Stomach smooth muscle (tissue), 2 donors: ENCODE results near the gene FAM83G.

ENCODE experiments used
- H3K27ac ChIP-seq: one replicate; pipeline ENCODE4 v1.7.0; 2013; ENCODE audit warnings: mild to moderate bottlenecking, low read length, inconsistent platforms
- H3K27me3 ChIP-seq, 2 donors: one replicate each; pipeline ENCODE4 v1.7.0; 2013; ENCODE audit warnings: low read length in 2 of 2; ENCODE audit not compliant: insufficient read depth in 2 of 2, control insufficient read depth in 1 of 2
- H3K36me3 ChIP-seq, 2 donors: one replicate each; pipeline ENCODE4 v1.7.0; 2013; ENCODE audit warnings: low read length in 2 of 2; ENCODE audit not compliant: control insufficient read depth in 2 of 2, insufficient read depth in 2 of 2
- H3K4me1 ChIP-seq: one replicate; pipeline ENCODE4 v1.7.0; 2013; ENCODE audit warnings: low read length; ENCODE audit not compliant: control insufficient read depth, insufficient read depth
- H3K4me3 ChIP-seq, 2 donors: one replicate each; pipeline ENCODE4 v1.7.0; 2013; ENCODE audit warnings: low read length in 2 of 2
- H3K9ac ChIP-seq, 2 donors: one replicate each; pipeline ENCODE4 v1.7.0; 2013; ENCODE audit warnings: low read length in 2 of 2, mild to moderate bottlenecking in 1 of 2
- H3K9me3 ChIP-seq, 2 donors: one replicate each; pipeline ENCODE4 v1.7.0; 2013; ENCODE audit warnings: low read length in 2 of 2; ENCODE audit not compliant: control insufficient read depth in 2 of 2
- donor health status: healthy.
- donor health status: Pancreatic carcinoma.

Gene FAM83G

DNA sequence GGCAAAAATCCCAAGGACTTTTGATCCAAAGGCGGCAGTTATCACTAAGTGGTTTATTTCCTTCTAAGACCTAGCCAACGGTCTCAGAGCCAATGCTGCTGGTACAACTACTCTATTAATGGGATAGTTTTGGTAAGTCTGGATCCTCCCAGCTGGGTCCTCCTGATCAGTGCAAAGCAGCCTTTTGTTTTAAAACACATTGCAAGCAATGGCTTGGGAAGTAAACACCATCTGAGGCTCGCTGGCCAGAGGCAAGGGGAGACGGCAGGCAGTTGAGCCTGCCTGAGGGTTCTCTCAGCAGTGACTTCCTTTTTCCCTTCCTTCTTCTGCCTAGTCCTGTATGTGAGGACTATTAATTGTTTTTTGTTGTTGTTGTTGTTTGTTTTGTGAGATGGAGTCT lies 54.2 kb downstream of the FAM83G start:
- Histone ChIP-seq H3K9me3 (no peaks in the 10 kb centered on the region), H3K27ac (no peak overlapping the region), H3K27me3 (no peaks in the 10 kb centered on the region), H3K4me3 (no peak overlapping the region), H3K9ac (no peak overlapping the region), H3K4me1 (no peaks in the 10 kb centered on the region), H3K36me3 (no peaks in the 10 kb centered on the region)

DNA sequence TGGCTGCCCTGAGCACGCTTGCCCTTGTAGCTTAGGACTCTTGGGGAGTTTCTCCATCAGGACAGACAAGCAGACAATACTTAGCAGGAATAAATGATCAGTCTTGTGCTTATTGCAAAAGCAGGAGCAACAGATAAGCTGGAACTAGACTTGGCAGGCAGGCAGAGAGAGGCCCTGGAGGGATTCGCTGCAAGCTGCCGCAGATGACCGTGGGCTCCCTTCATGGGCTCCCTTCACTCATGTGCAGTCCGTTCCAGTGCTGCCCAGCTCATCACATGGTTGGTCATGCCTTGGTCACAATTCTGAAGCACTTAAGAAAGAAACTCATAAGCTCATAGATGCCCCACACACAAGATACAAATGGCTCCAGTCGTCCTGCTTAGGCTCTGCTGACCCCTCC lies 55.0 kb downstream of the FAM83G start:
- H3K4me3 ChIP-seq = no peak overlapping the region
- H3K27me3 ChIP-seq = no peaks in the 10 kb centered on the region
- H3K27ac ChIP-seq = no peak overlapping the region
- no peaks in the 10 kb centered on the region for H3K36me3 ChIP-seq
- no peaks in the 10 kb centered on the region for H3K9me3 ChIP-seq
- no peak overlapping the region for H3K9ac ChIP-seq
- no peaks in the 10 kb centered on the region for H3K4me1 ChIP-seq

DNA sequence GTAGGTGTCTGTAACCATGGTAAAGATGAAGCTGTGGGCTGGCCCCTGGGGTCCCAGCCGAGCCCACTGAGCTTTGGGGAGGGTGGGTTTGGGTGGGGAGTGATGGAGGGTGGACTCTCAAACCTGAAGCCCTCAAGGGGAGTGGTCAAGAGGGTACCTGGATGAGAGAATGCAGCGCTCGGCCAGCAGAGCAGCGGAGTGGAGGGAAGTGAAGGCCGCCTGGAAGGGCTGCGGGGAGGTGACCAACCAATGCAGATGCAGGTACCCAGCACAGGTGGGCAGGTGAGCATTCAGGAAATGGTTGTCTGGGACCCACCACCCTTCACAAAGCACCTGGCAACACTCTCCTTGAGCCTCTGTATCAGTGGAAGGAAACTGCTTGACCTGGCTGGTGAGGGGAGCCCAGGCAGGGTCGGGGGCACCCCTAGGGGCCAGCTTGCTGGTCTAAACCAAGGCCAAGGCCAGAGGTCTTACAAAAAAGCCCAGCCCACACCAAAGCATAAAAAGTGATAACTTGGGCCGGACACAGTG lies 56.0 kb downstream of the FAM83G start:
- Histone ChIP-seq H3K9ac (no peak overlapping the region), H3K4me3 (no peak overlapping the region), H3K36me3 (no peaks in the 10 kb centered on the region), H3K27ac (no peak overlapping the region), H3K27me3 (no peaks in the 10 kb centered on the region), H3K4me1 (no peaks in the 10 kb centered on the region), H3K9me3 (no peaks in the 10 kb centered on the region)

DNA sequence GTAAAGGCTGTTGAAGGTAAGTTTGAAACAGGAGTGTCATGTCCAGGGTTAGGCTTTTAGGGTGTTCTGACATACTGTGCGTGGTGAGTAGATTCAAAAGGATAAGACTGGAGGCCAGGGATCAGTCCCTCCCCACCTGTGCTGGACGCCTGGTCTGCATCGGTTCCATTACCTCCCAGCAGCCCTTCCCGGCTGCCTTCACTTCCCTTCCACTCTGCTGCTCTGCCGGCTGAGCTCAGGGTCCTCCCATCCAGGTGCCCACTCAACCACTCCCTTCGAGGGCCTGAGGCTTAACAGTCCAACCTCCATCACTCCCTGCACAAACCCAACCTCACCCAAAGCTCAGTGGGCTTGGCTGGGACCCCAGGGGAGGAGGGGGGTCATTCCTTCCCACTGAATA lies 56.7 kb downstream of the FAM83G start:
- Histone ChIP-seq H3K4me1 (no peaks in the 10 kb centered on the region), H3K9me3 (no peaks in the 10 kb centered on the region), H3K9ac (no peak overlapping the region), H3K27me3 (no peaks in the 10 kb centered on the region), H3K27ac (no peak overlapping the region), H3K4me3 (no peak overlapping the region), H3K36me3 (no peaks in the 10 kb centered on the region)

DNA sequence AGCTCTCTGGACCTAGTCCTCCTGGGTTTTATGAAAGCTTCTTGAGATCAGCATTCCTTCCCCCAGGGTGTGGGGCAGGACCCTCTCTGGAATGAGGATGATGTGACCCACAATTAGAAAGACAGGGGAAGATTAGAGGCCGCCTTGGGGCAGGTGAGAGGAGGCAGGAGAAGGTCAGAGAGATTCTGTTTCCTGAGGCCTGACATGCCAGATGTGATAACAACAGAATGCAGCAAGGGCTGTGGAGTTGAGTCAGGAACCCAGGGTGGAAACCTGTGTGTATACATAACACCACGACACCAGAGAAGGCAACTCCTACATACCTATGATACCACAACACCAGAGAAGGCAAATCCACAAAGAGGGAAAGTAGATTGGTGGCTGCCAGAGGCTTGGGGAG lies 58.0 kb downstream of the FAM83G start:
- no peaks in the 10 kb centered on the region for H3K9me3 ChIP-seq
- no peak overlapping the region for H3K9ac ChIP-seq
- no peak overlapping the region for H3K4me3 ChIP-seq
- H3K27ac ChIP-seq = no peak overlapping the region
- no peaks in the 10 kb centered on the region for H3K27me3 ChIP-seq
- no peaks in the 10 kb centered on the region for H3K4me1 ChIP-seq
- no peaks in the 10 kb centered on the region for H3K36me3 ChIP-seq

DNA sequence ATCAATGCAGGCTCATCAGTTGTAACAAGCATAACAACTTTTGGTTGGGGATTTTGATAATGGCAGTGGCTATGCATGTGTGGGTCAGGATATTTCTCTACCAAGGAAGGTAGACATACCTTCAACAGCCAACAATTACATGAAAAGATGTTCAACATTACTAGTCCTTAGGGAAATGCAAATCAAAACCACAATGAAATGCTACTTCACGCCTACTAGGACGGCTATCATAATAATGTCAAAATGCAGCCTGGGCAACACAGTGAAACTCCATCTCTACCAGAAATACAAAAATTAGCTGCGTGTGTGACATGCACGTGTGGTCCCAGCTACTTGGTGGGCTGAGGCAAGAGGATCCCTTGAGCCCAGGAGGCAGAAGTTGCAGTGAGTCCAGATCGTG lies 59.9 kb downstream of the FAM83G start:
- no peak overlapping the region for H3K27ac ChIP-seq
- no peak overlapping the region for H3K9ac ChIP-seq
- no peaks in the 10 kb centered on the region for H3K4me1 ChIP-seq
- H3K4me3 ChIP-seq = no peak overlapping the region
- H3K36me3 ChIP-seq = no peaks in the 10 kb centered on the region
- no peaks in the 10 kb centered on the region for H3K27me3 ChIP-seq
- H3K9me3 ChIP-seq = no peaks in the 10 kb centered on the region

DNA sequence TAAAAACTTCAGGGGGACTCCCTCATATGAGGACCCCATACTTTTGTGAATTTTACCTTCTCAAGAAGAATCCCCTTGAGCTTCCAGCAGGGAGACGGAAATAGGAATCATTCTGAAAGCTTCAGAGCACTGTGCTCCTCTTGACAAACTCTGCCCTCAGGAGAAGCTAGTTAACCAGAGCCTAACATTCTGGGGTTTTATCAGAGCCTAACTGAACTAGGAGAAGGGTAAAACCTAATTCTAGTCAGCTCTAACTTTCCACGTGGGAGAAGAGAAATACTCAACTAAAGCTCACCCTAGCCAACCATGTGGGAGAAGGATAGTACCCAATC lies 65.9 kb downstream of the FAM83G start:
- H3K4me1 ChIP-seq = no peaks in the 10 kb centered on the region
- no peaks in the 10 kb centered on the region for H3K27me3 ChIP-seq
- H3K36me3 ChIP-seq = no peaks in the 10 kb centered on the region
- H3K4me3 ChIP-seq = no peak overlapping the region
- no peaks in the 10 kb centered on the region for H3K9me3 ChIP-seq
- H3K9ac ChIP-seq = no peak overlapping the region
- H3K27ac ChIP-seq = no peak overlapping the region

DNA sequence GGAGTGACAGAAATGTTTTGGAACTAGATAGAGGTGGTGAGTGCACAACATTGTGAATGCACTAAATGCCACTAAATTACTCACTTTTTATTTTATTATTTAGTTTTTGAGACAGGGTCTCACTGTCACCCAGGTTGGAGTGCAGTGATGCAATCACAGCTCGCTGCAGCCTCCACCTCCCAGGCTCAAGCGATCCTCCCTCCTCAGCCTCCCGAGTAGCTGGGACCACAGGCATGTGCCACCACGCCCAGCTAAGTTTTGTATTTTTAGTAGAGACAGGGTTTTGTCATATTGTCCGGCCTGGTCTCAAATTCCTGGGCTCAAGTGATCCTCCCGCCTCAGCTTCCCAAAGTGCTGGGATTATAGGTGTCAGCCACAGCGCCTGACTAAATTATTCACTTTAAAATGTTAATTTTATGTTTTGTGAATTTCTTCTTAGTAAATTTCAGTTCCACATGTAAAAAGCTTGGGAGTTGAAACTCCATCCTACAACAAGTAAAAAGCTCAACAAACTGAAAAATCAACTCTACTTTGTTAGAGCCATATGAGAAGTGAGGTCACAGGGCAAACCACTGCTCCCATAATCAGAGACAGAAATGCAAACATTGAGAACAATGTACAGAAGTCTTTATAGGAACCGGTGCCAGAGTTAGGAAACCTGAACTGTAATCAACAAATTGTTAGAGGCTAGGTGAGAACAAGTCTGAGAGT lies 66.4 kb downstream of the FAM83G start:
- Histone ChIP-seq H3K4me3 (no peak overlapping the region), H3K9ac (no peak overlapping the region), H3K4me1 (no peaks in the 10 kb centered on the region), H3K27me3 (no peaks in the 10 kb centered on the region), H3K9me3 (no peaks in the 10 kb centered on the region), H3K36me3 (no peaks in the 10 kb centered on the region), H3K27ac (no peak overlapping the region)

DNA sequence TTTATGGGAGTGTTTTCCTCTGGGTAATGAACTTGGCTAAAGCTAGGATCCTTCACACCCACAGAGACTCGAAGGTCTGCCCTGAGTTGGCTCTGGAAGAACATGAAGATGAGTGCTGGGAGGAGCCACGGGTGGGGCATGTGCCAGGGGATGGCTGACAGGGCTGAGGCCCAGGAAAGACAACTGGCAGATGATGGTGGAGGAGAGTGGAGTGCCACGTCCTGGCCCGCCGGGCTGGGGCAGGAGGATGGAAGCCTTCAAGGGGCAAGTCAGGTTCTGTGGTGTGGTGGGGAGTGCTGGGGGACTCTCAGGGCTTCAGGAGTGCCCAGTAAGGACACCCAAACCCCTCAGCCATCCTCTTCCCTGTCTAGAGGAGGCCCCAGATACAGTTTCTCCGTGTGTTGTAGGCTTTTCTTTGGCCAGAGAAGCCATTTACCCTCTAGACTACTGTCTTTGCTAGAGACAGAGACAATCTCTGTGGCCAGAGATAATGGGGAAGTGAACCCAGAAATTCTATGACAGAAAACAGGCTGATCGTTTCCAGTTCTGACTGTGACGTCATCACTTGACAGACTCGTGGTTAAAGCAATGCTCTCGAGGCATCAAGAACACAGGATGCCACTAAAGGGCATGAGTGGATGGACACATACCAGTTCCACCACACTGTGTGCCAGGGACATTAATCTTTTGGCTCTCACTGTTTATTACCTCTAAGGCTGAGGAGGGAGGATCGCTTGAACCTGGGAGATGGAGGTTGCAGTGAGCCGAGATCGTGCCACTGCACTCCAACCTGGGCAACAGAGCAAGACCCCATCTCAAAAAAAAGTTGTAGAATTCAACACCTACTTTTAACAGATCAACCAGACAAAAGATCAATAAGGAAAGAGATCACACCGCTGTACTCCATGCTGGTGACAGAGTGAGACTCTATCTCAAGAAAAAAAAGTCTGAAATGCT lies 71.2 kb downstream of the FAM83G start:
- H3K4me1 ChIP-seq = no peaks in the 10 kb centered on the region
- no peak overlapping the region for H3K27ac ChIP-seq
- no peaks in the 10 kb centered on the region for H3K9me3 ChIP-seq
- no peaks in the 10 kb centered on the region for H3K27me3 ChIP-seq
- H3K36me3 ChIP-seq = peaks cover 9 to 12% of the 10 kb centered on the region in 2 donors
- no peak overlapping the region for H3K9ac ChIP-seq
- no peak overlapping the region for H3K4me3 ChIP-seq

DNA sequence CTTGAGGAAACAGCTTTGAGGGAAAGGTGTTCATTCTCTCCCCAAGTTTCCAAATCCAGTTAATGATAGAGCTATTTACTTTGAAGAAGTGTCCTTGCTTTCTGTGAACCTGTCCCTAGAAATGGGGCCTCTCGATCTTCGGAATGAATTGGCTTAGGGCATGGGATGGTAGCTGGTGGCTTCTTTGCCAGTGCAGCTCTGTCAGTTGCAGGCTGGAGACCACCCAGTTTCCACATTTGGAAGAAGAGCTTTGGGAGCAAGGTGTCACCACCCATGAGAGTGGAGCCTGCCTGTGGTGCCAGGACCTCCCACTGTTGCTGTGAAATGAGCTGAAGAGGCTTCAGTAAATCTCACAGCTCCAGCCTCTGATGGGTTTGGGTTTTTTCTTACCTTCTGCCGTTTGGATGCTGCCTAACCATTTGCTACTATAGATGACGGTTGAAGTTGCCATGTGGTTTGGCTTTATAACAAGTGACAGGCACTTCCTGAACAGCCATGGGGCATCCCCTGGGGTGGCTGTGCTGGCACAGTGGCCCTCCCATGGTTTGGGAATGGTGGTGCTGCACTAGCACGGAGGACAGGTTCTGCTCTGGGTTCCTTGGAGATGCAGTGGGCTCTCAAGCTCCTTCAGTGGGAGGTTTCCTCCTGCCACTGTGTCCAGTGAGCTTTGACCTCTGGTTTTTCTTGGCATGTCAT lies 72.1 kb downstream of the FAM83G start:
- Histone ChIP-seq H3K9me3 (no peaks in the 10 kb centered on the region), H3K4me3 (no peak overlapping the region), H3K4me1 (no peaks in the 10 kb centered on the region), H3K9ac (no peak overlapping the region), H3K27me3 (no peaks in the 10 kb centered on the region), H3K27ac (no peak overlapping the region), H3K36me3 (peaks cover 9 to 12% of the 10 kb centered on the region in 2 donors)
